Measurements from ENCODE around the gene ZC3H8. TPM values are rescaled to one million over a fixed set of nuclear protein-coding genes. Genes with fewer than 3 reads are reported as not detected.

Gene ZC3H8
- total and polyA plus RNA-seq, 2 donors (not counting 3 experiments of a cell fraction or from before 2014, with no cell fraction given) = 0.95 to 7.1 TPM

DNA sequence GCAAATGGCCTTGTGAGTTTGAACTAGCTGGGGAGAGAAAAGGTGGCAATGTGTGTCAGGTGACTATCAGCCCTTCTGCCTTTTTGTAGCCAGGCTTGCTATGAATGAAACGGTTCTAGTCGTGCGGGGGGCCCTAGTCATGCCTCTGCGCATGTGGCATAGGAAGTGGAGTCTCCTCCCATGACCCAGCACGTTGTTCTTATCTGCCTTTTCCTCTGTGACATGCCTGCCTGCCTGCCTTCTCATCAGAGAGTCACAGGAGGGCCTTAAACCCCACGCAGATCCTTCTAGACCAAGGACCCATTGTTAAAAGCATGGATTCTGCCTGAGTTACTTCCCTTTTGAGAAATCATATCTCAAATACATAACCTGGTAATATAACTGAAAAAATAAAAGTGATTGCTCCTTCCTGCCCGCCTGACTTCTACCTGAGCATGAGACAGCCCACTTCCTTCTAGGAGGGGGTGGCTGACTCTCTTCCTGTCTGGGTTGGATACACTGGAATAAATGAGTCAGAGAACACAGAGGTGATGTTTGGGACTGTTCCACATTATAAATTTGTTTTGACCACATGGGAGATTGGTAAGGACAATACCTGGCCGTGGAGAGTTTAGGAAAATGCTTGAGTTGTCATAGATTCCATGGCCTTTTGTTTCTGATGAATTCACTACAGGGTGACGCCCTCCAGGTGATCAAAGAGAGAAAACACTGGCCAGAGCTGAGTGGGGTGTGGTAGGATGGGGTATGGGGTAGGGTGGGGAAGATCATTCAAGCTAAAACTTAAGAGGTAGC is 66.8 kb downstream of the ZC3H8 start:
- peak overlapping the region; percentile 99 for H2AFZ ChIP-seq (ENCODE audit: low read depth, low read length)
- POLR2A ChIA-PET = no interaction called here
- TF ChIP-seq FOS (IDR thresholded peaks at IDR 0.05; ENCODE audit: borderline replicate concordance, insufficient read depth, low read length) (peak; percentile 79), EZH2 (IDR thresholded peaks at IDR 0.05; ENCODE audit: borderline replicate concordance, low read depth, low read length, severe bottlenecking) (no peak), GATA2 (IDR thresholded peaks at IDR 0.05; ENCODE audit: insufficient read depth, insufficient read length, low read depth, low read length) (peak; percentile 66), MYC (IDR thresholded peaks at IDR 0.05; ENCODE audit: low read depth, low read length) (peak; percentile 43), POLR2AphosphoS5 (IDR thresholded peaks at IDR 0.05; ENCODE audit: insufficient read depth, low read depth, low read length) (no peak), JUN (IDR thresholded peaks at IDR 0.05; ENCODE audit: borderline replicate concordance, insufficient read depth, insufficient read length, low read depth) (peak; percentile 26), POLR2A (IDR thresholded peaks at IDR 0.05; ENCODE audit: low read depth, low read length) (no peak)
- TF ChIP-seq, protein P1, sequence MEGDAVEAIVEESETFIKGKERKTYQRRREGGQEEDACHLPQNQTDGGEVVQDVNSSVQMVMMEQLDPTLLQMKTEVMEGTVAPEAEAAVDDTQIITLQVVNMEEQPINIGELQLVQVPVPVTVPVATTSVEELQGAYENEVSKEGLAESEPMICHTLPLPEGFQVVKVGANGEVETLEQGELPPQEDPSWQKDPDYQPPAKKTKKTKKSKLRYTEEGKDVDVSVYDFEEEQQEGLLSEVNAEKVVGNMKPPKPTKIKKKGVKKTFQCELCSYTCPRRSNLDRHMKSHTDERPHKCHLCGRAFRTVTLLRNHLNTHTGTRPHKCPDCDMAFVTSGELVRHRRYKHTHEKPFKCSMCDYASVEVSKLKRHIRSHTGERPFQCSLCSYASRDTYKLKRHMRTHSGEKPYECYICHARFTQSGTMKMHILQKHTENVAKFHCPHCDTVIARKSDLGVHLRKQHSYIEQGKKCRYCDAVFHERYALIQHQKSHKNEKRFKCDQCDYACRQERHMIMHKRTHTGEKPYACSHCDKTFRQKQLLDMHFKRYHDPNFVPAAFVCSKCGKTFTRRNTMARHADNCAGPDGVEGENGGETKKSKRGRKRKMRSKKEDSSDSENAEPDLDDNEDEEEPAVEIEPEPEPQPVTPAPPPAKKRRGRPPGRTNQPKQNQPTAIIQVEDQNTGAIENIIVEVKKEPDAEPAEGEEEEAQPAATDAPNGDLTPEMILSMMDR (IDR thresholded peaks at IDR 0.05; ENCODE audit: extremely low read depth in 1 of 2, insufficient read depth in 1 of 2, low read depth in 1 of 2, low read length in 2 of 2) = no peak
- TF ChIP-seq, protein P2, sequence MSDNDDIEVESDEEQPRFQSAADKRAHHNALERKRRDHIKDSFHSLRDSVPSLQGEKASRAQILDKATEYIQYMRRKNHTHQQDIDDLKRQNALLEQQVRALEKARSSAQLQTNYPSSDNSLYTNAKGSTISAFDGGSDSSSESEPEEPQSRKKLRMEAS (IDR thresholded peaks at IDR 0.05; ENCODE audit: insufficient read depth, insufficient read length) = no peak
- no peaks in the 10 kb centered on the region for H3K9me1 ChIP-seq (replicated peaks; ENCODE audit: control insufficient read depth, extremely low read depth, insufficient read depth, low read length)
- no peak overlapping the region for H3K4me3 ChIP-seq (replicated peaks in 1 of 3; ENCODE audit: insufficient read depth in 1 of 3, low read depth in 1 of 3, low read length in 3 of 3)
- FAIRE-seq = peak; percentile 82
- intact Hi-C loops (cut with micrococcal nuclease) (no loop called here), dilution Hi-C loops (cut with MboI; ENCODE audit: extremely low pct_ligation_motif_present, low sequenced_read_pairs) (no loop called here)
- no peaks in the 10 kb centered on the region for H3K36me3 ChIP-seq (ENCODE audit: control insufficient read depth in 2 of 2, extremely low read depth in 1 of 2, insufficient read depth in 2 of 2, low read length in 2 of 2)
- H4K20me1 ChIP-seq (replicated peaks; ENCODE audit: control insufficient read depth, extremely low read depth, insufficient read depth, low read length) = no peaks in the 10 kb centered on the region
- H3K9ac ChIP-seq (replicated peaks; ENCODE audit: extremely low read depth, insufficient read depth, low read length) = peak overlapping the region; percentile 1
- peak overlapping the region; percentile 42 for H3K4me2 ChIP-seq (ENCODE audit: insufficient read depth, low read length)
- H3K27me3 ChIP-seq (ENCODE audit: control insufficient read depth in 2 of 2, insufficient read depth in 2 of 2, low read length in 2 of 2) = no peaks in the 10 kb centered on the region
- no peaks in the 10 kb centered on the region for H3K9me3 ChIP-seq (replicated peaks; ENCODE audit: control insufficient read depth, insufficient read depth, low read length)
- H3K27ac ChIP-seq (ENCODE audit: insufficient read depth, low read depth, low read length) = peak overlapping the region; percentile 73
- H3K4me1 ChIP-seq (ENCODE audit: control insufficient read depth, extremely low read depth, insufficient read depth, low read length) = peaks cover 20% of the 10 kb centered on the region
- no TSS peak for BruUV-seq (replicated peaks)
- DNase-seq (ENCODE audit: low read depth, low spot score) = peak; percentile 75
- H3K79me2 ChIP-seq (ENCODE audit: control insufficient read depth, insufficient read depth, low read length) = no peaks in the 10 kb centered on the region
- CTCF ChIA-PET = no interaction called here
